ELF-1 (cell line): ENCODE results near the gene PRKCB.

ENCODE experiments used
- DNase-seq: peaks from one replicate; pipeline ENCODE4 v3.0.0-alpha.2; 2016; ENCODE audit warnings: low read depth, low spot score

PRKCB gene

GRCh38 chr16:23836404-23837311 lies 875 bp downstream of the PRKCB start:
- DNase-seq = peak; percentile 7

- peak; percentile 4 for DNase-seq
Measured at GRCh38 chr16:23837553-23838308, 1.9 kb downstream of the PRKCB start.

- no peak for DNase-seq
Measured at GRCh38 chr16:23838485-23839142, 2.8 kb downstream of the PRKCB start.

- no peak for DNase-seq
Measured at GRCh38 chr16:23840310-23840709, 4.5 kb downstream of the PRKCB start.

- DNase-seq = no peak
Measured at GRCh38 chr16:23842137-23842600, 6.4 kb downstream of the PRKCB start.

GRCh38 chr16:23843143-23843542 lies 7.4 kb downstream of the PRKCB start:
- DNase-seq = no peak

GRCh38 chr16:23847251-23847650 lies 11.5 kb downstream of the PRKCB start:
- DNase-seq = no peak

- no peak for DNase-seq
Measured at GRCh38 chr16:23847948-23848347, 12.2 kb downstream of the PRKCB start.

GRCh38 chr16:23848958-23849357 lies 13.2 kb downstream of the PRKCB start:
- no peak for DNase-seq

GRCh38 chr16:23852794-23853562 lies 17.2 kb downstream of the PRKCB start:
- no peak for DNase-seq

- no peak for DNase-seq
Measured at GRCh38 chr16:23855010-23855409, 19.2 kb downstream of the PRKCB start.

GRCh38 chr16:23856251-23856709 lies 20.5 kb downstream of the PRKCB start:
- no peak for DNase-seq

GRCh38 chr16:23857256-23857880 lies 21.6 kb downstream of the PRKCB start:
- no peak for DNase-seq

GRCh38 chr16:23857881-23858269 lies 22.1 kb downstream of the PRKCB start:
- no peak for DNase-seq

GRCh38 chr16:23858542-23858941 lies 22.8 kb downstream of the PRKCB start:
- DNase-seq = no peak

- no peak for DNase-seq
Measured at GRCh38 chr16:23859713-23860269, 24.0 kb downstream of the PRKCB start.

- DNase-seq = no peak
Measured at GRCh38 chr16:23861874-23862273, 26.1 kb downstream of the PRKCB start.

- DNase-seq = peak; percentile 13
Measured at GRCh38 chr16:23862556-23862955, 26.8 kb downstream of the PRKCB start.

- DNase-seq = no peak
Measured at GRCh38 chr16:23863511-23864422, 28.0 kb downstream of the PRKCB start.
